DND-41 (cell line): ENCODE measurements around the gene GLDN.

ENCODE experiments used
- CTCF ChIP-seq: IDR thresholded peaks from 2 replicates; pipeline ENCODE4 v1.5.1; 2012; ENCODE audit warnings: borderline replicate concordance, low read length, moderate library complexity, mild to moderate bottlenecking; ENCODE audit not compliant: poor library complexity, severe bottlenecking; ENCODE audit errors: extremely low read depth
- EZH2 ChIP-seq: IDR thresholded peaks from 3 replicates; pipeline ENCODE4 v1.6.1; 2012; ENCODE audit warnings: borderline replicate concordance, low read depth, mild to moderate bottlenecking, moderate library complexity, low read length, inconsistent platforms; ENCODE audit not compliant: severe bottlenecking

GRCh38 chr15:51368751-51369450, 27.4 kb downstream of the GLDN start:
- TF ChIP-seq CTCF (no peak), EZH2 (no peak)
